A172 (cell line): ENCODE data around the gene DROSHA. TPM values are rescaled to one million over a fixed set of nuclear protein-coding genes. Genes with fewer than 3 reads are reported as not detected.

ENCODE experiments used
- DNase-seq: peaks from one replicate; pipeline ENCODE4 v3.0.0-alpha.2; 2015; ENCODE audit warnings: low spot score
- total RNA-seq: library from RNA; depleted of rRNA; stranded (reverse); fragments of >200 nt; shearing (Covaris generic); gene quantifications from 2 replicates; pipeline ENCODE4 v1.2.3, GENCODE V29; 2014

DROSHA gene
- total RNA-seq, 1 experiment from 2014 or later, result 47.8 TPM

DNA sequence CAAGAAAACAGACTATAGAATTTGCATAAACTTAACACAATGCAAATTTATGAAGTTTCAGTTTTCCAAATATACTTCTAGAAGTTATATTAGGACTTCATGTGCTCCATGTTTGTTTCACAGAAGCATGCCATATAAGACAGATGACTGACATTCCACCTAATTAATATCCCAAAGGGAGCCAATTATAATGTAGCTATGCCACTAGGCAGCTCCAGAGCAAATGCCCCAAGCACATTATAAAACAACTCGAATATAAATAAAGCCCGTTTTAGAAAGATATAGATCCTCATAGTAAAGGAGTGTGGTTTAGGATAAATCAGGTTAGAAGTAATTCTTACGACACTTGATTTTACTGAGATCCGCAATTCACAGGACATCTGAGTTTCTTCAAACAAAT, 8.9 kb downstream of the DROSHA start:
- DNase-seq, result no peak

DNA sequence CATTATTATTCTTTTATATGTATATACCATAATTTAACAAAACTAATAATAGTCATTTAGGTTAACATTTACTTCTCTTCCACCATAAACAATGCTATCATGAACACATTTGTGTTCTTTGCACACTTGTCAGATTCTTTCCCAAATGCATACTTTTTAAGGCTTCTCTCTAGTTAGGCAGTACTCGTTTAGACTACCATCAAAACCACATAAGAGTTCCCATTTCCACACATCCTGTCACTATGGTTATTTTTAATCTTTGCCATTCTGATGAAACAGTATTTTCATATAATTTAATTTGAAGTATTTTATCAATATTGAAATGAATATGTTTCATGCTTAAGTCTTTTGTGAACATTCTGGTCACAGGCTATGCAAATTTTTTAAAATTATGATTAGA, 15.1 kb downstream of the DROSHA start:
- DNase-seq, result no peak

DNA sequence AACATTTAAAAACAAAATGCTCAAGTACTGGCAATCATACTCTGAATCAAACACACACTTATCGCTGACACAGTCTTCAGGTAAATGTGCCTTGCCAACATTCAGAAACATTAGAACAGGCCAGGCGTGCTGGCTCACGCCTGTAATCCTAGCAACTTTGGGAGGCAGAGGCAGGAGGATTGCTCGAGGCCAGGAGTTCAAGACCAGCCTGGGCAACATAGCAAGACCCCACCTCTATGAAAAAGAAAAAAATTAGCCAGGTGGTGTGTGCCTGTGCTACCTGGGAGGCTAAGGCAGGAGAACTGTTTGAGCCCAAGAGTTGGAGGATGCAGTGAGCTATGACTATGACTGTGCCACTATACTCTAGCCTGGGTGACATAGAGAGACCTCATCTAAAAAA, 20.6 kb downstream of the DROSHA start:
- DNase-seq, result no peak

DNA sequence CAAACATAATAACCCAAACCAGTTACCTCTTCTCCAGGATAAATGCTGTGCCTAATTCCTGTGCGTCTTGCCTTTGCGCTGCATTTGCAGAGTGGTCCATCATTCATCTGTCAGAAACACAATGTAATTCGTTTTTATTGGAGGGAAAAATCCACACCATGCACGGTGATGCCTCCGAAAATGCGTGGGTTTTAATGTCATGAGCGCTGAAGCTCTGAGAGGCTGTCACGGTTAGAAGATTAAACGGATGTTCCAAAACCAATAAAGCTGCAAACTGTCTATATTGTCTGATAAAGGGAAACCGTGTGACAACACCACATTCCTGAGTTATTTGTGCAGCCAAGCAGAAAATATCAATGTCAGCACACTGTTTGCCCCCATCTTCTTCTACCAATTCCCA, 27.4 kb downstream of the DROSHA start:
- no peak for DNase-seq

DNA sequence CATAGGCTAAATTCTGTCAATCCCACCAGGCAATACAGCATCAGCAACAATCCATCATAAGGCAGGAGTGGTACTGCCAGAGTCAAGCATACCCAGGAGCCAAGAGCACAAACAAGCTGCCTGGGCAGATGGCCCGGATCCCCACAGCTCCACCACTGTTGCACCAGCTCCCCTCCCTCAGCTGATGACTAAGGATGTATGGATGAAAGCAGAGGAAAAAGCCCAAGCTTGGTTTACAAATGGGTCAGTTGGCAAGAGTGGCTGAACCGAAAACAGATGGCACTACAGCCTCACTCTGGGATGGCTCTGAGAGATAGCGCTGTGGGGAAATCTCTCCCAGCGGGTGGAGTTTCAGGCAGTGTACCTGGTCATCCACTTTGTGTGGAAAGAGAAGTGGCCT, 29.4 kb downstream of the DROSHA start:
- no peak for DNase-seq

DNA sequence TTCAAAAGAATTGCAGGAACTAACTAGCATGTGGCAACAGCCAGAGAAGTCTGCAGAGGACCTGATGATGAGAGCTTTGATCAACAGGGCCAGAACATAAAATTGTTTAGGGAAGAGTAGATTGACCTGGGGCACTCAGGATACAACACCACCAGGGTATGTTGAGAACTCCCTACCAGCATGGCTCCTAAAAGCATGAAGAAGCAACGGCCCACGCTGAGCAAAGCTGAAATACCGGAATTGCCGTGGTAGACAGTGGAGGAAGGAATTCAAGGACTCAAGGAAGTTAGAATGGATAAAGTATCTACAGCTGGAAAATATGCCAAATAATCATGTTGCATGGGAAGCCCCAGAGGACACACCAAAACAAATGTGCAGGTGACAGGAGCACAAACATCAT, 31.6 kb downstream of the DROSHA start:
- DNase-seq, result no peak

DNA sequence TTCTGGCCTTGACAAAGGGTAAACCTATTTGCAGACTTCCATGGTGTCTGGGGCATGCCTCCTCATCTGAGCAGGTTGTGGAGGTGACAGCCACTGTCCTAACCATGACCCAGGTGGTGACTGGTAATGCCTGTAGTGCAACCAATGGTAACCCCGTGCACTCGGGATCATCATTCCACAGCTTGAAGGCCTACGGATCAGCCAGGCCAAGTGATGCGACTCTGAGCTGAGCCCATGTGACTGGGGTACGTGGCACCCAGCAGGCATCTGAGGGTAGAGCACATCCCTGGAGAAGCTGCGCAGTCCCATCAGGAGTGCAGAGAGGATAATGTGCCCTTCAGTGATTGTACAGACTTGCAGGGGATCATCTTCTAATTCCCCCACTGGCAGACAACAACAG, 35.0 kb downstream of the DROSHA start:
- no peak for DNase-seq

DNA sequence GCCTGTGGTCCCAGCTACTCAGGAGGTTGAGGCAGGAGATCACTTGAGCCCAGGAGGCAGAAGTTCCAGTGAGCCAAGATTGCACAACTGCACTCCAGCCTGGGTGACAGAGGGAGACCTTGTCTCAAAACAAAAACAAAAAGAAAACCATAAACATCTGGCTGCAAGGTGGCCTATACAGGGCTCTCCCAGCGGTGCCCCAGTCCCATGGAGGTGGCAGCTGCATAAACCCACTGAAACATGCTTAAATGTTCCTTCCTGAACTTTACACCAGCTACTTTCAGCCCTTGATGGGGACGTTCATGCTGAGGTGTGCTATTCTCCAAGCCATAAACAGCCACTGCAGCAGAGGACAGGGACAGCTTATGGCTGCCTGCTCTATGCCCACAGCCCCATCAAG, 35.6 kb downstream of the DROSHA start:
- no peak for DNase-seq

DNA sequence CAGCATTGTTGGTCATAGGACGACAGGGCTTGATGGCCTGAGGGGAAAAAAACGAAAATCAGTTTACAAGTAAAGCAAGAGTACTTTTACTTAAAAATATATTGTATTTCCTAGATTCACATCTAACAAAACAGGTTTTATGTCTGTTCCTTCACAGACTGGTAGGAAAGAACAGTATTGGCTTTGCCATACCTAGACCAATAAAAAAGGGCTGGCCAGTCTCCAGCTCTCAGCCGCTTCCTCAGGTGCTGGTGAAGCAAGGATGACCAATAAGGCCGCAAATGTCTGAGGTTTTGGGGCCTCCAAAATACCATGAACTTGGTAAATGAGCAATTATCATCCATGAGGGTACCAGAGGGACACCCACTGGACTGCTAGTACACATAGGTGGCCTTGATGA, 36.6 kb downstream of the DROSHA start:
- no peak for DNase-seq

DNA sequence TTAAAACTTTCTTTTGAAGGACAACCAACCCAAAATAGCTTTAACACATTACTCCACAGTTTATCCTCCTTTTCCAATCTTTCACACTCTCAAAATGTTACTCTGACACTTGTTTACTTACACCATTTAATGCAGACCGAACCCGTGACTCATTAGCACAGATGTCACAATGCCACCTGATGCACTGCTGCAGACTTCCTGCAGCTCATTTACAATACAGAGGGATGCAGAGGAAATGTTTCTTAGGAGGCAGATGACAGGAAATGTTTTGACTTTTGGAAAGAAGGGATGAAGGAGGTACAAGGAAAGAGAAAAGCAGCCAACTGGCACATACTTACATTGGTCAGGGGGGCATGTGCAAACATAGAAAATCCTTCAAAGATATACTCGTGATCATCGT, 39.0 kb downstream of the DROSHA start:
- DNase-seq, result no peak

DNA sequence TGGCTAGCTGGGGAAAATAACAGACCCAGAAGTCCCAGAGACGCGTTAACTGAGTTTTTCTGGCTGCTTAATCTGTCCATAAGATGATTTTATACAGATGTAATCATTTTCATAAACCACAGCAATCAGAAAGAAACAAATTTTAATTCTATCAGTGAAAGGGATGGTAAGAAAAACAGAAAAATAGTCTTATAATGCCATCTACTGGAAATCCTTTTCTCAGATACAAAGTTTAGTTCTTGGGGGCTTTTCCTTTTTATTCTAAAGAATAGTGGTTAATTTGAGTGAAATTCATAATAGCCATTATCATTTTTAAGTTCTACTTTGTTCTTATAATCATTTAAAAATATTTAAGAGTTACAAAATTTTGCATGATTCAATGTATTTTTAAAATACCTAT, 44.4 kb downstream of the DROSHA start:
- DNase-seq, result no peak

DNA sequence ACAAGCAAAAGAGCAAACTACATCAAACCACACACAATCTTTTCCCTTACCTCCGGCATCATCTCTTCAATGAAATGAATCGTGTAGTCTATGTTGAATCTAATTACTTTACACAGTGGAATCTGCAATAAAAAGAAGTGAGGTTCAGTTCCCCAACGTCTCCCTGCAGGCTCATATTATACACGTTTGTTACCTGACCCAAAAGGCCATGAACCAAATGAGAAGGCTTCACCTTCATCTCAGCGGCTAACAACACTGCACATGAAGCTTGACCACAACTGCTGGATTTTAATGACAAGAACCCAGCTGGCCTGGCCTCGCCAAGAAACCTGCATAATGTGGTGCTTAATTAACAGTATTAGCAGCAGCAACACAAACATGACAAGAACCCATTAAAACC, 45.5 kb downstream of the DROSHA start:
- DNase-seq, result no peak

DNA sequence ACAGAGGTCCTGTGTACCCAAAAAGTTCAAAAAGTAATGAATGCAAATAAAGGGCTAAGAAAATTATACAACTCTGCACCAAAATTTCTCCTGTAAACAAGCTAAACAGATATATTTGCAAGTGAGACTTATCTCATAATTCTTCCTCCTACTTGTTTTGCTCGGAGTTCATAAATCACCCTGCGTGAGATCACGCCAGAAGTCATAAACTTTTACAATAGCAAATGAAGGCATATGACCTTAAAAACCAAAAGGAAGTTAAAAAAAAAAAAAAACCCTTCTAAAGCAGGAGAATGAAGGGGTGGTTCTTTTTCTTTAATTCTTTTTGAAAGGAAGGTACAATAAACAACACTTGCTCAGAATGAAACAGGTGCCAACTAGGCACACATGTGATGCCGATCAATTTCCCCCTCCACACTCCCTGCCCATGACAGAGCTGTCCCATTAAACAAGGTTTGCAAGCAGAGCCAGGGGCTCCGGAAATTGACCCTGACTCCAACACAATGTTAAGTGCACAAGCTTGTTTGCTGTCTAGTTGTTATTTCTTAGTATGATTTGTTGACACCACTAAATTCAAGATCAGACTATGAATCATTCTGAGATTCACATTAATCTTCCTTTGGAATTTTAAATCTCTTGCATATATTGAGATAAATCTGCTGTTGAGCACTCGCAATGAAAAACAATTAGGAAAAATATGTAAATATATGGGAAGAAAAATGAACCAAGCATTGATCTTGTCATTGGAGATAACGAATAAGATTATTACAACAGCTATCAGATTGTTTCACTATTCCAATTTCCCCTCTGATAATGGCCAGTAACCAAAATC, 46.3 kb downstream of the DROSHA start:
- no peak for DNase-seq

DNA sequence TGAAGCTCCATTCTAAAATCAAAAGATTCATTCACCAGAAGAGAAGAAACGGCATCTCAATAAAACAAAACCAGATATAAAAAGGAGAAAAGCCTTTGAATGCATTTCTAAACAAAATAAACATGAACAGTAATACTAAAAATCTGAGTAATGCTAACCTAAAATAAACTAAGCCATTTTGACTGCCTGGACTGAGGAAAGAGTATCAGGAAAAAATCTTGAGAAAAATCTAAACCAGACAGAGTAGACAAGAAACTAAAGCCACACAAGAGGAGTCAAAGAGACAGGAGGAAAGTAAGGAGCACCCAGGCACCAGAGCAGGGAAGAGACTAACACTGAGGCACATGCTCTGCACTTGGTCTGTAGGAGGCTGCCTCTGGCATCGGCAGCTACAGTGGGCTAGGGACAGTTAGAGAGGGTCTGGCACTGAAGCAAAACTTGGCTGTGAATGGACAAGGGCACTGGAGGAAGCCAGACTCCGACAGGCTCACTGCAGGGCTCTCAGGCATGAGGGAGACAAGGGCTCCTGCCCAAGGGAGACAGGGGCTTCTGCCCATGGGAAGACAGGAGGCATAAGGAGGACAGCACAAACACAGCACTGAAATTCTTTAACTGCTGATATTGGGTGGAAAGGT, 50.2 kb downstream of the DROSHA start:
- no peak for DNase-seq

DNA sequence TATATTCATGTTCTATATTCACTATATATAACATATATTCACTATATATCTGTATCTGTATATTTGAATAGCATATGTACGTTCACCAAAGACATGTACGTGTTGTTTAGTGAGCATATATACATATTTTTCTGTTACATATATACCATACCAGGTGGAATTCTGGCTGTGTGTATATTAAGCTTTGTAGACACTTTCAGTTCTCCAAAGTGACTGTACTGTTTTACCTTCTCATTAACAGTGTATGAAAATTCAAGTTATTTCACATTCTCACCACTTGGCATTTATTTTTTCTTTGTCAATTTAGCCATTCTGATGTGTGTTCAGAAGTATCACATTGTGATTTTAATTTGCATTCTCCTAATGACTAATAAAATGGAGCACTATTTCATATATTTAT, 52.2 kb downstream of the DROSHA start:
- no peak for DNase-seq

DNA sequence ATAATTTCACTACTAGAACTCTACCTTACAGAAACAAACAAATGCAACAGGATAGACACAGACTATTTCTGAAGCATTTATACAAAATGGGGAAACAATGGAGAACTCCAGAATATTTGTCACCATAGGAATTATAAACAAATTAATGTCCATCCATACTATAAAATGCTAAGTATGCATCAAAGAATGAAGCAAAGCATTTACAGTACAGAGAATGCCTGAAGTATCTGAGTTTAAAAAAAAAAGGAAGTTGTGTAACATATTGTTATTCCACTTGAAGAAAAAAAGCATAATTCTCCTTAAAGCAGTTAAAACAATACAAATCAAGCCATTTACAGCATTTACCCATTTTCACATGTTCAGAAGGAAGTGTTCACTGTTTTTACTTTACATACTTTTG, 53.0 kb downstream of the DROSHA start:
- DNase-seq, result no peak

DNA sequence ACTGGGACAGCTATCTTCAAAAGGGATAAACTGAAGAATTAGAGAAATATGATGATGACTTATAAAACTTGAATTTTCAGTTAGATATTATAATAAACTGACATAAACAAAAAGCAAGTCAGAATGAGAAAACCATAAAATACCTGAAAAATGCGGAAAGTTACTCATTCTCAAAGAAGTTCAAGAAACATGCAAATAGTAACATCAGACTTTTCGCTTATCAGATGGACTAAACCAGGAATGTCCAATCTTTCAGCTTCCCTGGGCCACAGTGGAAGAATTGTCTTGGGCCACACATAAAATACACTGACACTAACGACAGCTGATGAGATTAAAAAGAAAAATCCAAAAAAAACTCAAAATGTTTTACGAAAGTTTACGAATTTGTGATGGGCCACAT, 53.9 kb downstream of the DROSHA start:
- DNase-seq, result no peak

DNA sequence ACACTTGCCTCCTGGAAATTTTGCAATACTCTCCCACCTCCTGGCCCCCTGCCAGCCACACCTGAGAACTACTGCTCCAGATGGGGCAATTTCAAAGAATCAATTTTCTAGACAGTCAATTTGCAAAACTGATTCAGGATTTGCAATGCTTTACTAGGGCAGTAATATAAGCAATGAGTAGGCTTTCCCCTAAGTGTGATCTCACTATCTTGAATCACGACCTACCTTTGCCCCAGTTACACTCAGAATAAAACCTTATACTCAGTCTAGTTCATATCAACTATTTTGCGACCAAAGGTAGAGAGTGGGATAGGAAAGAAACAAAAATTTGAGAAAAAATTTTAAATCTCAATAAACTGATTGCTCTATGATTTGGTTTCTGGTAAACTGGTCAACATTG, 54.4 kb downstream of the DROSHA start:
- no peak for DNase-seq

DNA sequence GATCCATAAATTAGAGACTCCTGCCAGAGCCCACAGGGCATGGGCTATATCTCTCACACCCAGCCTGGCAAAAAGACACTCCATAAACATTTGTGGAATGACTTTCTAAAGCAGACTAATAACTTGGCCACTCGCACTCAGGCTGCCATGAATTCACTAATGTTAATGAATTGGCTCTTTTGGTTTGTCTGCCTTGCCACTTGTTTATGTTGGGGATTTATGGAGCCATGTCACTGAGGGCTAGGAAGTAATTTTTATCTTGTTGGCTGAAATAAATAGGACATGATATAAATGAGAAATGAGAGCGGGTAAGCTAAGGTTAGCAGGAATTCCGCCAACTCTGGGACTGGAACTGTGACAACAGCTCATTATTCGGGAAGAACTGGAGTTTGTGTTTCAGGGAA, 55.2 kb downstream of the DROSHA start:
- no peak for DNase-seq

DNA sequence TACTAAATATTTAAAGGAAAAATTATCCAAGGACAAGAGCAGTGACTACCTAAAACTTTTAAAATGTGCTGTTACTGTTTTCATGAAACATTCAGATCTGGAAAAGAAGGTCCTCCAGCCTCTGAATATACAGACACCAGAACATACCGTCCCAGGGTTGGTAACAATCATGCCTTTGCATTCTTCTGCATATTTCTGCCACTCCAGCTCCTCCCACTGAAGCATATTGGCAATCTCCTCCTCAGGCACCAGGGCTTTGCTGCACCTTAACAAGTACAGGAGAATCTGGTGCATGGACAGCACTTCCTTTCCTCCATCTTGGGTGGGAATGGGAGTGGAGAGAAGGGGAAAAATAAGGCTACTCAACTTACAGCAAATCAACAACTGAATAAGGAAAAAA, 60.0 kb downstream of the DROSHA start:
- DNase-seq, result no peak

DNA sequence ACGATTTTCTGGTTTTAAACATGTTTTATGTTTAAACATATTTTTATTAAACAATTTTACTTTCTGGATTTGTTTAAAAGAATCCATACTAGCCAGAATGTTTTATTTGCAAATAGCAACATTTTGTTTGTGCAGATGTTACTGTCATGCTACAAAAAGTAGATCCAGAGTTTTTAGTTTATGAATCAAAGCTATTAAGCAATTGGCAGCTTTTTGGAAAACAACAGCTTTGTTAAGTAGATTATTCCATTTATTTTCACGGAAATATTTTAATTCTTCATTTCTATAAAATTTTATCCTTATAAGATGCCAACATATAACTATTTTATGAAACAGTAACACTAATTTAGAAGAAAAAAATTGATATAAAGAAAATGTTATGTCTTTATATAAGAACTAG, 60.9 kb downstream of the DROSHA start:
- no peak for DNase-seq

DNA sequence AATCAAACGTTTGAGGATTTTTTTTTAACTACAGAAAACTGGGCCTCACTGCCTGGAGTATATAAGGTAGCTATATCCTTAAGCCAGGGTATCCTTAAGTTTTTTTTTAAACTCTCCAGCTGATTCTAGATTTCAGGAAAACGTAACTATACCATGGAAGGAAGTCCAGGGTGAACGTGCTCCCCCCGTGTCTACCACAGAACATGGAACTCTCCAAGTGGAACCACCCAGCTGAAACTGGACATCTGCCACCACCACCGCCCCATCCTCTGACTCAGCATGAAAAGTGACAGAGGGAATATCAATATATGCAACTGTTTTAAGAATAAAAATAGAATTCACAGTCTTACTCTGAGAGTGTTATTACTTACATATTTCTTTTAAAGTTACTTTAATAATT, 61.3 kb downstream of the DROSHA start:
- DNase-seq, result peak; percentile 67

DNA sequence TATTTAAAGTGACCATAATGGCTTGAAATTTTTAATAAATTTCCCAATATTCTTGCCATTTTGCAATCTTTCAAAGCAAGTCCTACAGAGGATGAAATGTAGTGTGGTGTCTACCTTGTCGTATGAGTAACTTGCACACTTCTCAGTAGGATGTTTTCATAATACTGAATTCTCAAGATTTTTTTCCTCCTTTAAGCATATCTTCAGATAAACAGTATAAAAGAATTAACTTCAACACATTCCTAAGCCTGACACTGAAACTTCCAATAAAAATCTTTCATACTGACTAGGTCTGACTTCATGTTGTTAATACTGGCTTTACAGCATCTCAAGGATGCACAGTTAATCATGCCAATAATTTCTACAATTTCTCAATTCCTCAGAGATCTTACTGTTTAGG, 62.0 kb downstream of the DROSHA start:
- DNase-seq, result no peak

DNA sequence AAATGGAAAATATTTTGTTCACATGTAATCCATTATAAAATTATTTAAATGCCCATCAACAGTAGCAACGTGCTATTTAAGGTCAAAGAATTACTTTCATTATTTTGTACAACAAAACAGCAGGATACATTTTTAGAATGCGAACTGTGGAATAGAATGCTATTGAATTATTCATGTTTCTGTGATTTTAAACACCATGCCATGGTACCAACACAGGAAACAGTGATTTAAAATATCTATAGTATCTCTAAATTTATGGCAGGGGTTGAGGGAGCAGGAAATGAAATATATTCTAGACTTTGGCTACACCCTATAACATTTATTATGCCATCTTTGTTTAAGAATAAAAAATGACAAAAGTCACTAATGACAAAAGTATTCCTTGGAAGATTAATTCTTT, 62.4 kb downstream of the DROSHA start:
- no peak for DNase-seq
